Natural killer cell (primary cell): ENCODE results near the gene GSTK1. TPM values are rescaled to one million over a fixed set of nuclear protein-coding genes. Genes with fewer than 3 reads are reported as not detected.

ENCODE experiments used
- ATAC-seq, 3 donors: fragments of 150-1000 bp in 2 of 3; fragments of 200-7000 bp in 1 of 3; cut with Tn5 transposase; 1 replicate in 1 of 3; 2 replicates in 2 of 3; pipeline ENCODE4 v1.10.0; 2021; ENCODE audit warnings: mild to moderate bottlenecking in 2 of 3, moderate library complexity in 2 of 3
- DNase-seq, 2 donors: peaks; one replicate each; pipeline versions ENCODE4 v3.0.0 to v3.0.0-alpha.2; 2013 to 2021; ENCODE audit warnings: mixed read lengths in 1 of 2
- H3K27ac ChIP-seq: one replicate; pipeline ENCODE4 v1.5.1; 2013; ENCODE audit warnings: mild to moderate bottlenecking, low read length
- H3K27me3 ChIP-seq: one replicate; pipeline ENCODE4 v1.6.1; 2013; ENCODE audit warnings: low read length; ENCODE audit not compliant: control insufficient read depth, insufficient read depth
- H3K36me3 ChIP-seq: one replicate; pipeline ENCODE4 v1.6.1; 2013; ENCODE audit warnings: low read length; ENCODE audit not compliant: control insufficient read depth, insufficient read depth
- H3K4me1 ChIP-seq: one replicate; pipeline ENCODE4 v1.6.1; 2013; ENCODE audit warnings: low read length; ENCODE audit not compliant: control insufficient read depth, insufficient read depth
- H3K4me3 ChIP-seq: one replicate; pipeline ENCODE4 v1.5.1; 2013; ENCODE audit warnings: low read length
- H3K9me3 ChIP-seq: one replicate; pipeline ENCODE4 v1.6.1; 2013; ENCODE audit warnings: low read length; ENCODE audit not compliant: control insufficient read depth, insufficient read depth
- H3K27ac Mint-ChIP-seq, 2 donors: one replicate each; pipeline ENCODE4 v1.8.0; 2022; ENCODE audit warnings: mild to moderate bottlenecking in 2 of 2, mixed read lengths in 2 of 2, moderate library complexity in 1 of 2
- H3K27me3 Mint-ChIP-seq, 2 donors: one replicate each; pipeline ENCODE4 v1.8.0; 2022; ENCODE audit warnings: low read depth in 2 of 2, mixed read lengths in 2 of 2
- H3K36me3 Mint-ChIP-seq: one replicate; pipeline ENCODE4 v1.8.0; 2022; ENCODE audit warnings: mixed read lengths
- H3K4me1 Mint-ChIP-seq, 2 donors: one replicate each; pipeline ENCODE4 v1.8.0; 2022; ENCODE audit warnings: mixed read lengths in 2 of 2
- H3K4me3 Mint-ChIP-seq: one replicate; pipeline ENCODE4 v1.8.0; 2022; ENCODE audit warnings: mild to moderate bottlenecking, moderate library complexity, mixed read lengths
- H3K9me3 Mint-ChIP-seq, 2 donors: one replicate each; pipeline ENCODE4 v1.8.0; 2022; ENCODE audit warnings: mixed read lengths in 2 of 2
- CTCF ChIP-seq: fragments of 200-600 bp; IDR thresholded peaks from one replicate; pipeline ENCODE4 v1.8.0; 2022; ENCODE audit warnings: antibody characterized with exemption
- WGBS: methylation state at CpG from one replicate; pipeline ENCODE4 v1.1.7; 2013; ENCODE audit warnings: missing lambda C conversion rate; ENCODE audit not compliant: insufficient coverage; 5-methylcytosine and 5-hydroxymethylcytosine counted together
- intact Hi-C: fragments of 100-400 bp; cut with micrococcal nuclease; formaldehyde crosslinking; loops from one replicate; pipeline ENCODE4 v1.14.2; 2022
- total RNA-seq, 4 donors: library from RNA; stranded (reverse); fragments of 120-200 nt in 1 of 4; gene quantifications; one replicate each; pipeline versions ENCODE4 v1.2.3 to v1.2.4, GENCODE V29; 2013 to 2022

GSTK1 gene
- total RNA-seq, 3 donors from 2014 or later (not counting 1 experiment from before 2014, with no cell fraction given): 159 to 215 (median 181) TPM

- Histone ChIP-seq H3K9me3 (no peaks in the 10 kb centered on the region), H3K27me3 (no peaks in the 10 kb centered on the region), H3K36me3 (peaks cover 38% of the 10 kb centered on the region), H3K4me3 (no peak overlapping the region), H3K27ac (no peak overlapping the region), H3K4me1 (peaks cover 22% of the 10 kb centered on the region)
- 100% methylated on average over 1 of the region's 2 CpGs for WGBS
- H3K9me3 Mint-ChIP-seq: no peaks in the 10 kb centered on the region
- ATAC-seq (no peak), DNase-seq (no peak)
- peaks cover 29% of the 10 kb centered on the region in 2 donors for H3K4me1 Mint-ChIP-seq
- intact Hi-C loops: no loop called here
- H3K4me3 Mint-ChIP-seq: no peak overlapping the region
- no peaks in the 10 kb centered on the region for H3K27me3 Mint-ChIP-seq
- no peak for TF ChIP-seq CTCF
- peak overlapping the region; percentile 0 to 7 for H3K27ac Mint-ChIP-seq
- peaks cover 14% of the 10 kb centered on the region for H3K36me3 Mint-ChIP-seq
Observed at GRCh38 chr7:143308632-143309031, 45.4 kb downstream of the GSTK1 start.

GRCh38 chr7:143314127-143314526 is 50.9 kb downstream of the GSTK1 start:
- H3K27ac ChIP-seq: no peak overlapping the region
- no peaks in the 10 kb centered on the region for H3K9me3 ChIP-seq
- DNase-seq (no peak), ATAC-seq (no peak)
- H3K27me3 Mint-ChIP-seq: no peaks in the 10 kb centered on the region
- intact Hi-C loops: loop anchor here (5.0 kb wide), 1 partner anchor 63 kb away; no protein-coding TSS in a partner anchor
- H3K9me3 Mint-ChIP-seq: no peaks in the 10 kb centered on the region
- H3K4me1 Mint-ChIP-seq: peaks cover 21 to 24% of the 10 kb centered on the region in 2 donors
- no peak for TF ChIP-seq CTCF
- H3K4me3 ChIP-seq: no peak overlapping the region
- peaks cover 28% of the 10 kb centered on the region for H3K4me1 ChIP-seq
- H3K4me3 Mint-ChIP-seq: no peak overlapping the region
- no peaks in the 10 kb centered on the region for H3K36me3 Mint-ChIP-seq
- H3K27me3 ChIP-seq: no peaks in the 10 kb centered on the region
- H3K36me3 ChIP-seq: no peaks in the 10 kb centered on the region
- no peak overlapping the region for H3K27ac Mint-ChIP-seq

- H3K27ac Mint-ChIP-seq: no peak within 1 kb of the TSS
- no peak for DNase-seq
- Histone ChIP-seq H3K4me3 (no peak within 1 kb of the TSS), H3K27me3 (no peaks in the 10 kb centered on the region), H3K27ac (no peak within 1 kb of the TSS), H3K9me3 (no peaks in the 10 kb centered on the region), H3K36me3 (no peaks in the 10 kb centered on the region), H3K4me1 (peaks cover 19% of the 10 kb centered on the region)
- intact Hi-C loops: no loop called here
- peaks cover 7 to 13% of the 10 kb centered on the region in 2 donors for H3K4me1 Mint-ChIP-seq
- ATAC-seq: no peak
- WGBS: 78% methylated on average over 5 of the region's 5 CpGs
- H3K4me3 Mint-ChIP-seq: no peak within 1 kb of the TSS
- no peak for TF ChIP-seq CTCF
- H3K27me3 Mint-ChIP-seq: no peaks in the 10 kb centered on the region
- H3K9me3 Mint-ChIP-seq: no peaks in the 10 kb centered on the region
- H3K36me3 Mint-ChIP-seq: no peaks in the 10 kb centered on the region
Observed at GRCh38 chr7:143315776-143316175, 52.5 kb downstream of the GSTK1 start, which contains the start of gene CLCN1. Gene CLCN1, plus strand, starts transcription at chr7:143316111. Its CDS starts 102 bp downstream, at chr7:143316213.

- no peak for DNase-seq
- no peaks in the 10 kb centered on the region for H3K36me3 Mint-ChIP-seq
- Histone ChIP-seq H3K4me3 (no peak overlapping the region), H3K27ac (no peak overlapping the region), H3K4me1 (peaks cover 12% of the 10 kb centered on the region), H3K27me3 (no peaks in the 10 kb centered on the region), H3K36me3 (no peaks in the 10 kb centered on the region), H3K9me3 (no peaks in the 10 kb centered on the region)
- intact Hi-C loops: no loop called here
- H3K27me3 Mint-ChIP-seq: no peaks in the 10 kb centered on the region
- H3K9me3 Mint-ChIP-seq: no peaks in the 10 kb centered on the region
- TF ChIP-seq CTCF: no peak
- peaks cover under 1 to 6% of the 10 kb centered on the region in 2 donors for H3K4me1 Mint-ChIP-seq
- H3K4me3 Mint-ChIP-seq: no peak overlapping the region
- no peak for ATAC-seq
- WGBS: 91% methylated on average over 4 of the region's 4 CpGs
- no peak overlapping the region for H3K27ac Mint-ChIP-seq
Observed at GRCh38 chr7:143316492-143316891, 53.3 kb downstream of the GSTK1 start.
